GM18526 (cell line): ENCODE results near the gene METTL1.
A peak's percentile ranks its signal among the peaks of the same experiment; 100 is the strongest.

ENCODE experiments used
- POLR2A ChIP-seq: IDR thresholded peaks from 3 replicates; pipeline ENCODE4 v1.6.1; 2011; ENCODE audit not compliant: insufficient read length; ENCODE audit errors: extremely low read depth

METTL1 gene

DNA sequence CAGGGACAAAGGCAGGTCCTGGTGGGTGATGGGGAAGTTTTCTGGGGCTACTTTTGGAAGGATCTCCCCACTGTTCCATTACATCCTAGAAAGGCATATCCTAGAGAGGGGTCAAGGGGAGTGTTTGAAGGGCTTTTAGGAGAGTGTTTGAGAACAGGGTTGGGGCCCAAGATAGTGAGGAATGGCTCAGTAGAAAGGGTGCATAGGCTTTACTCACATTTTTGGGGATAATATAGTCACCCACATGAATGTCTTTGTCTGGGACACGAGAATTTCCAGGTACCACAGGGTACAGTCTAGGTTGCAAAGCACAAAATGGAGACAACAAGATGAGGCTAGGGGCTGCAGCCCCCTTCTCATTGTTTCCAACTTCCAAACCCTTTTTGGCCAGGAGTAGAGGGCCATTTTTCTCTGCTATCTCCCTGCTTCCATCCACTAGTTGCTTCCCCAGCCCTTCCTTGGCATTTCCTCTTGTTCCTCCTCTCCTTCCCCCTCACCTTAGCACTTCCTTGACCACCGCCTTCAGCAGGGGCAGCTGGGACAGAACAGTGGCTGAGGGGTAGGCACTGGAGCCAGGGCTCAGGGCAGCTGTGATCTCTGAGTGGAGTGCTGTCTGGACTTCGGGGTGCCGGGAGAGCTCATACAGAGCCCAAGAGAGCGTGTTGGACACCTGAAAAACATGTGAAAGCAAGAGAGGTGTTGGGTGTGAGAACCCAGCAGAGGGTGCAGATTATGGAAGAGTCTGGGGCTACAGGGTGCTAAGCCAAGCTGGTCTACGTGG is 7.8 kb downstream of the METTL1 start:
- TF ChIP-seq POLR2A = no peak

DNA sequence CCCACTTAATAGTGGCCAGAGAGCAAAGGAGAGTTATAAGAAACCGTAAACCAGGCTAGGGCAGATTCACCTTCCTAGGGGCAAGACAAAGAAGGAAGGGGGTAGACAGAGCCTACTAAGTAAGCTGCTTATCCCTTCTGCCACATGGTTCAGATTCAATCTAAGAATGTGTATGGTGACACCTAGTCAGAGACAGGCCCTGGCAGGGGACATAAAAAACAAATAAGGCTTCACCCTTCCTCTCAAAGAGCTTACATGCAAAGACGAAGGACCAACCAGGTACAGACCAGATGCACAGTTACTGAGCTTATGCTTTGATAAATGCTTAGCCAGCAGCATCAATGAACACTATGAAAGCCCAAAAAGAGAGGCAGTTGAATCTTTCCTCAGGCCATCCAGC is 9.4 kb downstream of the METTL1 start:
- TF ChIP-seq POLR2A = no peak

DNA sequence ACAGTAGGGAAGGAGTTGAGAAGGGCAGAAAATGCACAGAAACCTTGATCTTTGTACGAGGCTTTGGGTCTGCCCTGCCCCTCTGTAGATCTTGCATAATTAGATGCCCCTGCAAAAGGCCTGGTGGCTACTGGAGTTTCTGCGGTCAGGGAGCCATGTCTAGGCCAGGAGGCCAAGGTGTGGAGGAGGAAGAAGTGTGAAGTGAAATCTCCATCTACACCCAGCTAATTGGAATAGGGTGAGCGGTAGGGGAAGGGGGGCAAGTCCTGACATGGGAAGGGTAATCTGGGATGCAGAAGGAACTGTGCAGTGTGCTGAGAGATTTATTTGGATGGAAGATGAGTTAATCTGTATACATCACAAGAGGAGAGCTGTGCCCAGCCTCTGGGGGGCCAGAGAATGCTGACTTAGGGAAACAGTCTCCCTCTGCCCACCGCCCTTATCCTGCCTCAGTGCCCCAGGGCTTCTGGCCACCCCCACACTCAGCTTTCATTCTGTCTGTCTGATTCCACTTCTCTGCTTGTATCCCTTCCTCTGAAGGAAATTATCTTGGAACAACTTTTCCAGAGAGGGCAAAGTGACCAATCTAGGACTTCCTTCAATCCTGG is 10.4 kb downstream of the METTL1 start:
- no peak for TF ChIP-seq POLR2A

DNA sequence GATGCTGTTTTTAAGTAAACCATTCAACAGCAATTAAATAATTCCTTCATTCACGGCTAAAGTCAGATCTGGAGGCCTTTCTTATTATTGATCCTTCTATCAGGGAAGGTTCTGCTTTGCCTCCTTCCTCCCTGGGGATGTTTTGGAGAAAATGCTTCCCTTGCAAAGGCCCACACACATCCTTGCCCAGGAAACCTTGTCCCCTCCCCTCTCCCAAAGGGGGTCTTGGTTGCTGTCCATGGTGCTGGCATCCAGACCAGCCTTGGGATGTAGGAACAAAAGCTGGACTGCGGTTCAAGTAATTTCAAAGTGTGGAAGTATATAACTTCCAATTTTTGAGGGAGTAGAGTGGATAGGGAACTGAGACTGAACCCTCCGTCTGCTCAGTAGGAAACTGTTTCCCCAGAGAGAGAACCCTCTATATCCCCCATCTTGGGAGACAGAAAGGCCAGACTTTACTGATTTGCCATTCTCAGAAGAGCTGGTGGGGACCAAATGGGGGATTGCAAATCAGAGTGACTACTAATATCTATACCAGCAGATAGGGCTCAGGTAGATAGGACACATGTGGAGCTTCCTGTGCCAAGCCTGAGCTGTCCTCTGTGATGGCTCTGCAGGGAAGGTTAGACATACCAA is 11.4 kb downstream of the METTL1 start:
- no peak for TF ChIP-seq POLR2A

DNA sequence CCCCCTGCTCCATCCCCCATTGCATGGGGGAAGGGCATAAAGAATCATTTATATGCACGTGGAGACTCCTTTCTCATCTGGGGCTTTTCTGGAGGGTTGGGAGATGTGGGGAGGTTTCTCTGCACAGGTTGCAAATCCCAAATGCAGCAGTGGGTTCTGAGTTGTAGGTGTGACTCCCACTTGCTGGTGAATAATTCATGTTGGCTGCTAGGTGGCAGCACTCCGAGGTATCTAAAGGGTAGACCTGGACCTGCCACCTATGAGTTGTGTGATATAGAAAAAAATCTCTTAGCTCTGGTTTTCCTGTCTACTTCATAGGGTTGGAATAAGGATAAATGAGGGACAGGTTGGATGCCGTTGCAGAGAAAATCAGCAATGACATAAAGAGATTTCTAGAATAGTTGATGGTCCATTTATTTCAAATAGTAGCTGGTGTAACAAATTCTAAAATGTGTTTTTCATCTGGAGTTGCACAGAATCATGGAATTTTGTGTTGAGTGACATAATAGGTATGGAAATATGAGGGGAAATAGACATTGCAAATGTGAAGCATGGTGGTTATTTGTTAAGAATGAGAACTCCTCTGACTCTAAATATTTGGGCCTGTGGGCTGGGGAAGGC is 12.4 kb downstream of the METTL1 start:
- TF ChIP-seq POLR2A = no peak

DNA sequence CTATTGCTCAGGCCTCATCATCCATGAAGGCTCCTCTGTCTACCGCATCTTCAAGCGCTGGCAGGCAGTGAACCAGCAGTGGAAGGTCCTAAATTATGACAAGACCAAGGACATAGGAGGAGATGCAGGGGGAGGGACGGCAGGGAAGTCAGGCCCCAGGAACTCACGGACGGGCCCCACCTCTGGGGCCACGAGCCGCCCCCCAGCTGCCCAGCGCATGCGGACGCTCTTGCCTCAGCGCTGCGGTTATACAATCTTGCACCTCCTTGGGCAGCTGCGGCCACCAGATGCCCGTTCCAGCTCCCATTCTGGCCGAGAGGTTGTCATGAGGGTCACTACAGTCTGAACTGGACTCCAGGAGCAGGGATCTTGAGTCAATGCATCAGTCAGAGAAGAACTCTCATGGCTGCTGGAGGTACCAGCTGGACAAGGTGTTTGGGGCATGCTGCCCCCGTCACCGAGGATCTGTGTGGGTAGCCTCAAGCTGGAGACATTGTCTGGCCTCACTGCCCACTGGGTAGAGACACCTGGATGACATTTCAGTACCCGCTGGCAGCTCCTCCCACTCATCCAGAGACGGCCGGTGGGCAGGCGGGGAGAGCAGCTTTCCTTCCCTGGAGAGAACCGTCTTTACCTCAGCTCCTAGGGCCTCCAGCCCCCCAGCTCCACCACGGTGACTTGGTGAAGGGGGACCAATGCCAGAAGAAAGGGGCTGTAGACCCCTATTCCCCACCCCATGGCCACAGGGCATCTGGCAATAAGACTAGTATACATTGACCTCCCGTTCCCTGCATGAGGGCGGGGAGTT is 13.1 kb downstream of the METTL1 start:
- TF ChIP-seq POLR2A = no peak

DNA sequence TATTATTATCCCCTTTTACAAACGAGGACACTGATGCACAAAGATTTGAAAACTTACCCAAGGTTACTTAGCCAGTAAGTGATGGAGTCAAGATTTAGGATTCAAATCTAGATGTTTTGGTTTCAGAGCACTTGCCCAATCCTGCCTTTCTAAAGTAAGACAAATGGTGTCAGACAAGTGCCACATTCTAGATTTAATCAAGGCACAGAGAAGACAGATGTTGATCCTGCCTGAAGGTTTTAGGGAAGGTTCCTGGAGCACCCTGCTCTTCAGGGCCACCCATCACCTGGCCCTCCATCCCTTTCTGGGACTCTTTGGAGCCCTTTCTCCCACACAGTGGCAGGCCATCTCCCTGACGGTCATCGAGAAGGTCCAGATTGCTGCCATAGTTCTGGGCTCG is 14.1 kb downstream of the METTL1 start:
- TF ChIP-seq POLR2A = no peak

DNA sequence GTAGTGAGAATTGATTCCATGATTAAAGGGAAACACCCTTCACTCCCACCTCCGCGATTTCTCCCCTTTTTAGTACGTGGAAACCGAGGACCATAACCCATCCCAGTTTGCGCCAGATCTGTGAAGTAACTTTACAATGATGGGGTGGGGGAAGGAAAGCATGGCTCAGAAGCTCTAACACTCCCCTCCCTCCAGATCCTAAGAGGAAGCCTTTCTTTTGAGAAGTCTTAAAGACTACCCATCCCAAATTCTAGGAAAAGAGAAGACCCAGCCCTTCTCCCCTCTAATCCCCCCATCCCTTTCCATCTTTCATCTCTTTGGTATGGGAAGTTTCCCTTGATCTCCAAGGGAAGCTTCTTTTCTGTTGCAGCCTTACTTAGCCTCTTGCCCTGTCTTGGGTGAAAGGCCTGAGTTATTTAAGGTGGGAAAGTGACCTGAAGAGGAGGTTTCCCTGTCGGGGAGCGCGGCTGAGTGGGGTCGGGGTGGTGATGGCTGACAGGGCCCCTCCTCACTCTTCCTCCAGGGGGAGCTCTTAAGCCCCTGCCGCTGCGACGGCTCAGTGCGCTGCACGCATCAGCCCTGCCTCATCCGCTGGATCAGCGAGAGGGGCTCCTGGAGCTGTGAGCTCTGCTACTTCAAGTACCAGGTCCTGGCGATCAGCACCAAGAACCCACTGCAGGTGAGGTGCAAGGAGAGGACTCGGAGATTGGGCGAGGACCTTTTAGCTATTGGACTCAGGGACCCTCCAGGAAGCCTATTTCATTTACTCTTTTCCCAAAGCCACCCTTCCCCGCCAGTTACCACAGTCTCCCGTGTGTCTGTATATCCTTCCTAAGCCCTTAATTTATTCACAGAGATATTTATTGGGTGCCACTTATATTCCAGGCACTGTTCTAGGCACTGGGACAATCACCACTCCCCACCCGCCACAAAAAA is 15.2 kb downstream of the METTL1 start:
- TF ChIP-seq POLR2A = peak; percentile 5

DNA sequence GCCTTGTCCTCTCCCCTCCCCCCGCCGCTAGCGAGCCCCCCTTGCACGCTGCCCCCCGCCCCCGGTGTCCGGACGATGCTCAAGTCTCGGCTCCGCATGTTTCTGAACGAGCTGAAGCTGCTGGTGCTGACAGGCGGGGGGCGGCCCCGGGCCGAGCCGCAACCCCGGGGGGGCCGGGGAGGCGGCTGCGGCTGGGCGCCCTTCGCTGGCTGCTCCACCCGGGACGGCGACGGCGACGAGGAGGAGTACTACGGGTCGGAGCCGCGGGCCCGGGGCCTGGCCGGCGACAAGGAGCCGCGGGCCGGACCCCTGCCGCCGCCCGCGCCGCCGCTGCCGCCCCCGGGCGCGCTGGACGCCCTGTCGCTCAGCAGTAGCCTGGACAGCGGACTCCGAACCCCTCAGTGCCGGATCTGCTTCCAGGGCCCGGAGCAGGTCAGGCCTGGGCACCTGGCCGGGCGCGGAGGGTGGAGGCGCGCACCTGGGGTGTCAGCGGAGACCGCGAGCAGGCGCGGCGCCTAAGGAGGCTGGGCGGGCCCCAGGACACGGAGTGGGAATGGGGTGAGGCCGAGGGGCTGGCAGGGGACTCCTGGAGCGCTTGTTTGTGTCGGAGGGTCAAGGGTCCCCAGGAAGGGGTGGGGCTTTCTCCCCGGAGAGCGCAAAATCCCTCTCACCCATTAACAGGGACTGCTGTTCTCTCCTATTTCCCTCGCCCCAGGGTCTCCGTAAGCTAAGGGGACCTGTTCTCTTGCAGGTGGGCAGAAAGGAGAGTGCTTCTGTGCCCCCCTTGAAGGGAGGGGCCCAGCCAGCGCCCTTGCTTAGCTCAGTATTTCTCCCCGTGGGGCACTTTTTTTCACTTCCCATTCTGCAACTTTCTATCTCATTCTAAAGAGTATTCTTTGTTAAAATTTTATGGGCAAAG is 16.2 kb downstream of the METTL1 start:
- peak; percentile 10 for TF ChIP-seq POLR2A

DNA sequence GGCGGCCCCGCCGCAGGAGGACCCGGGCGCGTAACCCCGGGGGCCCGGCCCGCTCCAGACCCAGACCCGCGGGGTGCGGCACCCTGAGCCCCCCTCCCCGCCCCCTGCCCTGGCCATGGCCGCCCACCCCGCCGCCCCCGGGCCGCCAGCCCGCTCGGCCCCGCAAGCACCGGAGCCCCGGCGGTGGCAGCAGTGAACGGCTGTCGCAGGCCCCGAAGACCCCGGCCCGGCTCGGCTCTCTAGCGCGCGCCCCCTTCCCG is 16.8 kb downstream of the METTL1 start:
- TF ChIP-seq POLR2A = no peak

DNA sequence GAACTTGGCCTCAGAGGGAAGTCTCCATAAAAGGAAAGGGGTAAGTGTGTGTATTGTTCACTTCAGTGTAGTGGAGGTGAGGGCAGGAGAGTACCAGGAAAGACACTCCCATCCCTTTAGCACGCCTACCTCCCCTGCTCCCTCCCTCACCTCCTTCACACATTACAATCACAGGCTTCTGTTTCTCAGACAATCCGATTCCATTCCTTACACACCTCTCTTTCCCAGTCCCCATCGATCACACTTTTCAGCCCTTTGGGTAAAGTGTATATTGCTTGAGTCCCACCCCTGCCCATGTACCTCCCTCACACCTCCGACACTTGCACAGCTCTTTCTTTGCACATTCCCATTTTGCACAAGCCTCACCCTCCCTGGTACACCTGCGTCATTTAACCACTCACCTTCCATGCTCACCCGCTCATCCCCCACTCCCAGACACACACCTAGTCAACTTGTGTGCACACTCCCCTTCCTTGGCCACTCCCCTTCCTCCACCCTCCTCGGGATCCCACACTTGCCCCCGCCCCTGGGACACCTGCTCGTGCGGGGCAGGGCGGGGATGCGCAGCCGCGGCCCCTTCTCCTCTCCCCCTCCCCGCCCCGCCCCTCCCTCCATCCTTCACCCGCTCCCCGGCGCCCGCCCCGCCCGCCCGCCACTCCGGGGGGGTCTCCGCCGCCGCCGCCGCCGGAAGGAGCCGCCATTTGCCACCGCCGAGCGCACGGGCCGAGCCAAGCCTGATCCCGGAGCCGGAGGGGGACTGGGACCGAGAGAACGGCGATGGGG is 17.3 kb downstream of the METTL1 start, which contains the start of gene MARCHF9:
MARCHF9 (plus strand) TSS at position 693 of the 783 bp plus-strand sequence. CDS start 426 bp downstream, outside the sequence.
- no peak for TF ChIP-seq POLR2A

DNA sequence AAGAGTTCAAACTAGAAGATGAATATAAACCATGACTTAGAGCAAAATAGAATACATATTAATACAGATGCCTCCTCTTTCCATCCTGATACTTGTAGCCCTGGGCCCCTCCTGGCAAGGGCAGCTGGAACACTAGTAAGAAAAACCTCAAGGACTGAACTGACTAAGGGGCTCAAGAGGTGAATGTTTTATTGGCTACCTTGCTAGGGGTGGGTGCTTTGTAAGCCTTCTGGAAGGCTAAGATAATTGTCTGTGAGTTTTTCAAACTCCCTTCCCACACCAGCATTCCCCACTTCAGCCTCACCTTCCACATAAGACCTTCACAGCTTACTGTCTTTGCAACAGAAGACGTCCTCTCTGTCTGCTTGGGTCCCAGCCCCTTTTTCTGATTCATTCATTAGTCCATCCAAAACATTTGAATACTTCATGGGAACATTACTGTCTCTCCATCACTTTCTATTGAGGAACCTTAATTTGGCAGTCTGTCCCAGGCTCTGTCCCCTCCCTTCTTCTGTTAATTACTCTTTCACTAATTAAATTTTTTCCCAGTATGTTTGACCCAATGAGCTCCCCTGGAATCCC is 18.1 kb downstream of the METTL1 start:
- no peak for TF ChIP-seq POLR2A
